Type B pancreatic cell (in vitro differentiated cells): ENCODE measurements around the gene RALY. TPM values are rescaled to one million over a fixed set of nuclear protein-coding genes. Genes with fewer than 3 reads are reported as not detected.

Source experiments
- DNase-seq: peaks from one replicate; pipeline ENCODE4 v3.0.0; 2021; ENCODE audit warnings: mixed read lengths; ENCODE audit not compliant: unreplicated experiment; ENCODE audit errors: extremely low spot score
- H3K27ac Mint-ChIP-seq: 2 replicates; pipeline ENCODE4 v1.8.0; 2021; ENCODE audit warnings: mild to moderate bottlenecking, mixed read lengths
- H3K27me3 Mint-ChIP-seq: 2 replicates; pipeline ENCODE4 v1.8.0; 2021; ENCODE audit warnings: mixed read lengths
- H3K36me3 Mint-ChIP-seq: 2 replicates; pipeline ENCODE4 v1.8.0; 2021; ENCODE audit warnings: mixed read lengths
- H3K4me1 Mint-ChIP-seq: one replicate; pipeline ENCODE4 v1.8.0; 2021; ENCODE audit warnings: mixed read lengths; ENCODE audit not compliant: unreplicated experiment
- H3K4me3 Mint-ChIP-seq: 2 replicates; pipeline ENCODE4 v1.8.0; 2021; ENCODE audit warnings: mild to moderate bottlenecking, mixed read lengths
- H3K9me3 Mint-ChIP-seq: 2 replicates; pipeline ENCODE4 v1.8.0; 2021; ENCODE audit warnings: mixed read lengths
- total RNA-seq: library from RNA; stranded (reverse); gene quantifications from 2 replicates; pipeline ENCODE4 v1.2.1, GENCODE V29; 2021; ENCODE audit warnings: low replicate concordance
- TF ChIP-seq, protein P1 (sequence below): fragments of 200-600 bp; sonication (generic); conservative IDR thresholded peaks from 2 replicates; pipeline ENCODE4 v1.5.0; 2021; ENCODE audit warnings: antibody characterized with exemption, mild to moderate bottlenecking

The RALY gene
- total RNA-seq, 1 donor from 2014 or later: 215 TPM

DNA sequence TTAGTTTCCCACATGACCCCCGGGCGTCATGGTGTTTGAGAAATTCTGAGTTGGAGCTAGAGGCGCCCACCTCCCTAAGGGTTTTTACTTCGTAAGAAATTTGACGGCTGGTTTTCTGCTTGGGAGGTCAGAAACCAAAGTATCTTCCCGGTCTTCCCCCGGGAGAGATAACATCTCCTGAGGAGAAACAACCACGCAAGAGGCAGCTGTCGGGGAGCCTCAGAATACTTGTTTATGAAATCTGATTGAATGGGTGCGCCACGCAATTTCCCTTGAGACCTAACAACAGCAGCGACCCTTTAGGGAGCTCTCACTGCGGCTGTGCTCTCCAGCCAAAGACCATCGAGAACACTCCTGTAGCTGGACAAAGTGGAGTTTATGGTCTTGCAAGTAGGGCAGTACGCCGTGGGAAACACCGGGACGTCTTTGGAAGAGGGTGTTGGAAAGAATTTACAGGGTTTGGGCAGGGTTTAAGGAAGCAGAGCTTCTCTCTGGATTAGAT is 118.9 kb downstream of the RALY start:
- Mint-ChIP-seq H3K4me1 (peaks cover 39% of the 10 kb centered on the region), H3K27me3 (peaks cover 3% of the 10 kb centered on the region), H3K27ac (peak overlapping the region; percentile 99), H3K36me3 (peaks cover 20% of the 10 kb centered on the region), H3K4me3 (peak overlapping the region; percentile 97), H3K9me3 (peaks cover 3% of the 10 kb centered on the region)
- no peak for DNase-seq
- TF ChIP-seq, protein P1, sequence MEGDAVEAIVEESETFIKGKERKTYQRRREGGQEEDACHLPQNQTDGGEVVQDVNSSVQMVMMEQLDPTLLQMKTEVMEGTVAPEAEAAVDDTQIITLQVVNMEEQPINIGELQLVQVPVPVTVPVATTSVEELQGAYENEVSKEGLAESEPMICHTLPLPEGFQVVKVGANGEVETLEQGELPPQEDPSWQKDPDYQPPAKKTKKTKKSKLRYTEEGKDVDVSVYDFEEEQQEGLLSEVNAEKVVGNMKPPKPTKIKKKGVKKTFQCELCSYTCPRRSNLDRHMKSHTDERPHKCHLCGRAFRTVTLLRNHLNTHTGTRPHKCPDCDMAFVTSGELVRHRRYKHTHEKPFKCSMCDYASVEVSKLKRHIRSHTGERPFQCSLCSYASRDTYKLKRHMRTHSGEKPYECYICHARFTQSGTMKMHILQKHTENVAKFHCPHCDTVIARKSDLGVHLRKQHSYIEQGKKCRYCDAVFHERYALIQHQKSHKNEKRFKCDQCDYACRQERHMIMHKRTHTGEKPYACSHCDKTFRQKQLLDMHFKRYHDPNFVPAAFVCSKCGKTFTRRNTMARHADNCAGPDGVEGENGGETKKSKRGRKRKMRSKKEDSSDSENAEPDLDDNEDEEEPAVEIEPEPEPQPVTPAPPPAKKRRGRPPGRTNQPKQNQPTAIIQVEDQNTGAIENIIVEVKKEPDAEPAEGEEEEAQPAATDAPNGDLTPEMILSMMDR: no peak

DNA sequence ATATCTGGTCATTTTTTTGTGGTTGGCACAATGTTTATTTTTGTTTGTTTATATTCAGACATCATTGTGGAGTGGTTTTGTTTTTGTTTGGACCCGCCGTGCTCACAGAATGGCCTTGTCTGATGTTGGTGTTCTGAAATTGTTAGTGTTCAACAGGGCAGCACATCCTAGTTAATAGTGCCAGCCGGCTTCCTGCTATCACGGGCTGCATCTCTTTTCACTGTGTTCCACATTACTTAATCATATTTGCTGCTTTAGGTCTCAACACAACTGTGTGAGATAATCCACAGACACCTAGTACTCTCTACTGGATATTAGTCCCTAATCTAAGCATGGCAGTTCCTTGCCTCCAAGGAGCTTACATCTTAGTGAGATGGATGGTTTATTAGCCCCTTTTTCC is 121.1 kb downstream of the RALY start:
- Mint-ChIP-seq H3K27ac (no peak overlapping the region), H3K9me3 (peaks cover 3% of the 10 kb centered on the region), H3K36me3 (peaks cover 6% of the 10 kb centered on the region), H3K4me1 (peaks cover 24% of the 10 kb centered on the region), H3K4me3 (peak overlapping the region; percentile 54), H3K27me3 (peaks cover 7% of the 10 kb centered on the region)
- TF ChIP-seq, protein P1: no peak
- no peak for DNase-seq

DNA sequence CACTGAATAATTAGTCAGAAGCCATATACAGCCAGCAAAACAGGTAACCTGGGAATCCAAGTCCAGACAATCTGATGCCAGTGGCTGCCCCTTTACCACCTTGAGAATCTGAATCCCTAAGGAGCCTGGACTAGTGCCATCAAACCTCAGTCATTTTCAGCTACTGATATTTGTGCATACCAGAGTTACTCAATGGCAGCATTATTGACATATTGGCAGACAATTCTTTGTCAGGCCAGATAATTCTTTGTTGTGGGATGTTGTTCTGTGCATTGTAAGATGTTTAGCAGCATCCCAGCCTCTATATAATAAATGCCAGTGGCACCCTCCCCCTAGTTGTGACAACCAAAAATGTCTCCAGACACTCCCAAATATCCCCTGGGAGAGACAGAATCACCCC is 121.5 kb downstream of the RALY start:
- Mint-ChIP-seq H3K4me1 (peaks cover 20% of the 10 kb centered on the region), H3K27me3 (peaks cover 7% of the 10 kb centered on the region), H3K9me3 (peaks cover 3% of the 10 kb centered on the region), H3K27ac (no peak overlapping the region), H3K36me3 (peaks cover 4% of the 10 kb centered on the region), H3K4me3 (no peak overlapping the region)
- DNase-seq: no peak
- TF ChIP-seq, protein P1: no peak

DNA sequence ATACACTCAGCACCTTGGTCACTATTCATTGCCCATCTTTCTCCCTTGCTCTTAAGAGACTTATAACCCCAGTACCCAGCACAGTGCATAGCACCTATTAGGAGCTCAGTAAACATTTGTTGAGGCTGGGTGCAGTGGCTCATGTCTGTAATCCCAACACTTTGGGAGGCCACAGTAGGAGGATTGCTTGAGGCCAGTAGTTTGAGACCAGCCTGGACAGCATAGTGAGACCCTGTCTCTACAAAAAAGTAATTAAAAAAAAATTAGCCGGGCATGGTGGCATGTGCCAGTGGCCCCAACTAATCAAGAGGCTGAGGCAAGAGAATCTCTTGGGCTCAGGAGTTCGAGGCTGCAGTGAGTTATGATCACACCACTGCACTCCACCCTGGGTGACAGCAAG is 126.5 kb downstream of the RALY start:
- H3K27ac Mint-ChIP-seq: no peak overlapping the region
- no peak overlapping the region for H3K4me3 Mint-ChIP-seq
- H3K4me1 Mint-ChIP-seq: peaks cover 4% of the 10 kb centered on the region
- H3K27me3 Mint-ChIP-seq: peaks cover 4% of the 10 kb centered on the region
- no peak for DNase-seq
- TF ChIP-seq, protein P1: no peak
- no peaks in the 10 kb centered on the region for H3K9me3 Mint-ChIP-seq
- no peaks in the 10 kb centered on the region for H3K36me3 Mint-ChIP-seq

DNA sequence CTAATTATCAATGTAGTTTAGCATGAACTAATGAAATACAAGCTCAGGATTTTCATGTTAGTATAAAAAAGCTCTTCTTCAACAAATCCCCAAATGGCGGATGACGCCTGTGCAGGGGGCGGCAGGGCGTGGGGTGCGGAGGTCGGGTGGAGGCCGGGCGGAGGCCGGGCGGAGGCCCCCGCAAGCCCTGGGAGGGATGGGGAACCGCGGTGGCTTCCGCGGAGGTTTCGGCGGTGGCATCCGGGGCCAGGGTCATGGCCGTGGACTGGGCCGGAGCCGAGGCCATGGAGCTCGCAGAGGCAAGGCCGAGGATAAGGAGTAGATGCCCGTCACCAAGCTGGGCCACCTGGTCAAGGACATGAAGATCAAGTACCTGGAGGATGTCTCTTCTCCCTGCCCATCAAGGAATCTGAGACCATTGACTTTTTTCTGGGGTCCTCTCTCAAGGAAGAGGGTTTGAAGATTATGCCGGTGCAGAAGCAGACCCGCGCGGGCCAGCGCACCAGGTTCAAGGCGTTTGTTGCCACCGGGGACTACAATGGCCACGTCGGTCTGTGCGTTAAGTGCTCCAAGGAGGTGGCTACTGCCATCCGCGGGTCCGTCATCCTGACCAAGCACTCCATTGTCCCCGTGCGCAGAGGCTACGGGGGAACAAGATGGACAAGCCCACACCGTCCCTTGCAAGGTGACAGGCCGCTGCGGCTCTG is 128.7 kb downstream of the RALY start:
- TF ChIP-seq, protein P1: no peak
- peaks cover 4% of the 10 kb centered on the region for H3K27me3 Mint-ChIP-seq

More for the DNA sequence above, 128.7 kb downstream of the RALY start:
- no peak overlapping the region for H3K4me3 Mint-ChIP-seq
- H3K36me3 Mint-ChIP-seq: no peaks in the 10 kb centered on the region
- no peaks in the 10 kb centered on the region for H3K9me3 Mint-ChIP-seq
- DNase-seq: no peak
- H3K4me1 Mint-ChIP-seq: peaks cover 4% of the 10 kb centered on the region
- no peak overlapping the region for H3K27ac Mint-ChIP-seq
